ENCODE measurements around the gene LRP5. TPM values are rescaled to one million over a fixed set of nuclear protein-coding genes. Genes with fewer than 3 reads are reported as not detected.

Gene LRP5
- total and polyA plus RNA-seq, 10 donors = 3.9 to 21.8 (median 14.1) TPM

GRCh38 chr11:68271781-68272608, 40.4 kb upstream of the LRP5 start, which contains the start of gene C11orf24:
Gene C11orf24, minus strand, starts transcription at chr11:68271973. Its CDS starts 8,206 bp downstream, at chr11:68263767.
- Histone ChIP-seq H3K36me3 (peaks cover 0 to 12% (median 11%) of the 10 kb centered on the region in 6 donors), H3K27me3 (replicated peaks in 1 of 7) (no peaks in the 10 kb centered on the region), H3K4me1 (peaks cover 19 to 76% (median 53%) of the 10 kb centered on the region in 6 donors), H3K9me3 (no peaks in the 10 kb centered on the region), H3K27ac (peak within 1 kb of the TSS; percentile 91 to 96 (median 94)), H3K4me3 (peak within 1 kb of the TSS; percentile 56 to 88 (median 63))
- WGBS, 5 donors = 0 to 1% (median 1%) methylated on average over 60 to 71 of the region's 71 CpGs
- DNase-seq = peak; percentile 99
- TF ChIP-seq CTCF (IDR thresholded peaks at IDR 0.05 in 8 of 11, conservative IDR thresholded peaks at IDR 0.05 in 3 of 11) (peak in 3 of 11 experiments; percentile 9 to 54 (median 35)), POLR2AphosphoS5 (IDR thresholded peaks at IDR 0.05) (peak; percentile 89 to 92 (median 92)), POLR2A (IDR thresholded peaks at IDR 0.05) (peak; percentile 7 to 55 (median 33))
- intact Hi-C loops (cut with DNase I; ENCODE audit: low total_unique reads) = no loop called here

GRCh38 chr11:68273026-68273738, 39.2 kb upstream of the LRP5 start:
- H3K9me3 ChIP-seq = no peaks in the 10 kb centered on the region
- 80 to 90% (median 87%) methylated on average over 21 of the region's 21 CpGs for WGBS, 5 donors
- DNase-seq = no peak
- H3K36me3 ChIP-seq = peaks cover 0 to under 1% (median 0%) of the 10 kb centered on the region in 6 donors
- H3K27me3 ChIP-seq (replicated peaks in 1 of 7) = no peaks in the 10 kb centered on the region
- H3K4me3 ChIP-seq = peak overlapping the region in 2 of 8 donors; percentile 61 to 88
- peaks cover 19 to 64% (median 43%) of the 10 kb centered on the region in 6 donors for H3K4me1 ChIP-seq
- TF ChIP-seq POLR2A (IDR thresholded peaks at IDR 0.05) = no peak
- no peak for TF ChIP-seq CTCF (IDR thresholded peaks at IDR 0.05 in 8 of 11, conservative IDR thresholded peaks at IDR 0.05 in 3 of 11)
- TF ChIP-seq POLR2AphosphoS5 (IDR thresholded peaks at IDR 0.05) = no peak
- intact Hi-C loops (cut with DNase I; ENCODE audit: low total_unique reads) = no loop called here
- peak overlapping the region; percentile 91 to 96 (median 94) for H3K27ac ChIP-seq

- no peaks in the 10 kb centered on the region for H3K36me3 ChIP-seq
- H3K4me3 ChIP-seq = no peak overlapping the region
- H3K9me3 ChIP-seq = no peaks in the 10 kb centered on the region
- H3K27ac ChIP-seq = peak overlapping the region in 6 of 8 donors; percentile 32 to 96 (median 93)
- TF ChIP-seq CTCF (IDR thresholded peaks at IDR 0.05 in 8 of 11, conservative IDR thresholded peaks at IDR 0.05 in 3 of 11) (no peak), POLR2A (IDR thresholded peaks at IDR 0.05) (no peak), POLR2AphosphoS5 (IDR thresholded peaks at IDR 0.05) (no peak)
- DNase-seq = no peak
- intact Hi-C loops (cut with DNase I; ENCODE audit: low total_unique reads) = no loop called here
- H3K27me3 ChIP-seq (replicated peaks in 1 of 7) = no peaks in the 10 kb centered on the region
- WGBS, 5 donors = 74 to 97% (median 87%) methylated on average over 1 of the region's 1 CpG
- peaks cover 18 to 53% (median 37%) of the 10 kb centered on the region in 6 donors for H3K4me1 ChIP-seq
Measured at GRCh38 chr11:68274306-68274705, 38.1 kb upstream of the LRP5 start.
